ENCODE results near the gene IFNA8.

IFNA8 gene

GRCh38 chr9:21383627-21384026 is 25.3 kb upstream of the IFNA8 start:
- intact Hi-C loops (cut with DNase I; ENCODE audit: low total_unique reads), result no loop called here

DNA sequence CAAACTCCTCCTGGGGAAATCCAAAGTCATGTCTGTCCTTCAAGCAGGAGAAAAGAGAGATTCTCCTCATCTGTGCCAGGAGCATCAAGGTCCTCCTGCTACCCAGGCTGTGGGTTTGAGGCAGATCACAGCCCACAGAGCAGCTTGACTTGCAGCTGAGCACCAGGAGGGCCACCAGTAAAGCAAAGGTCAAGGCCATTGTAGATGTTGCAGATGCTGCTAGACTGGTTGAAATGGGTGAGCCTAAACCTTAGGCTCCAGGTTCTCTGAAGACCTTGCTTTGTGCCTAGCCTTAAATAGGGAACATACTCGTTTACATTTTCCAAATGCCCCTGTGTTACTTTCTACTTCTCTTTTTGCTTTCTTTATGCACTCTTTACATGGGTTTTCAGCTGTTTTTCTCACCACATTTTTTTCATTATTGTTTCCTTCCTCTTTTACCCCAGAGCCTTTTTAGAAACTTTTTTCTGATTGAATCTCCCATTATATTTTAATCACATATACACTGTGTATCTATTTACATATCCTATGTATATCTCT is 23.7 kb upstream of the IFNA8 start, which contains the start of gene IFNA2:
Gene IFNA2 (minus strand): TSS at position 268 of the 540 bp plus-strand sequence. CDS start 69 bp downstream, at position 199.
- TF ChIP-seq, protein P1, sequence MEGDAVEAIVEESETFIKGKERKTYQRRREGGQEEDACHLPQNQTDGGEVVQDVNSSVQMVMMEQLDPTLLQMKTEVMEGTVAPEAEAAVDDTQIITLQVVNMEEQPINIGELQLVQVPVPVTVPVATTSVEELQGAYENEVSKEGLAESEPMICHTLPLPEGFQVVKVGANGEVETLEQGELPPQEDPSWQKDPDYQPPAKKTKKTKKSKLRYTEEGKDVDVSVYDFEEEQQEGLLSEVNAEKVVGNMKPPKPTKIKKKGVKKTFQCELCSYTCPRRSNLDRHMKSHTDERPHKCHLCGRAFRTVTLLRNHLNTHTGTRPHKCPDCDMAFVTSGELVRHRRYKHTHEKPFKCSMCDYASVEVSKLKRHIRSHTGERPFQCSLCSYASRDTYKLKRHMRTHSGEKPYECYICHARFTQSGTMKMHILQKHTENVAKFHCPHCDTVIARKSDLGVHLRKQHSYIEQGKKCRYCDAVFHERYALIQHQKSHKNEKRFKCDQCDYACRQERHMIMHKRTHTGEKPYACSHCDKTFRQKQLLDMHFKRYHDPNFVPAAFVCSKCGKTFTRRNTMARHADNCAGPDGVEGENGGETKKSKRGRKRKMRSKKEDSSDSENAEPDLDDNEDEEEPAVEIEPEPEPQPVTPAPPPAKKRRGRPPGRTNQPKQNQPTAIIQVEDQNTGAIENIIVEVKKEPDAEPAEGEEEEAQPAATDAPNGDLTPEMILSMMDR (IDR thresholded peaks at IDR 0.05), result no peak
- Histone ChIP-seq H3K4me1 (no peaks in the 10 kb centered on the region), H3K4me3 (no peak within 1 kb of the TSS), H3K27ac (no peak within 1 kb of the TSS), H3K27me3 (peaks cover 0 to 23% of the 10 kb centered on the region in 2 donors), H3K9me3 (no peaks in the 10 kb centered on the region), H3K36me3 (no peaks in the 10 kb centered on the region)
- DNase-seq, result no peak
- intact Hi-C loops (cut with DNase I; ENCODE audit: low total_unique reads), result no loop called here

More at GRCh38 chr9:21383627-21384026, 25.3 kb upstream of the IFNA8 start:
- DNase-seq, result no peak
- TF ChIP-seq, protein P1 (IDR thresholded peaks at IDR 0.05), result no peak
- Histone ChIP-seq H3K36me3 (no peaks in the 10 kb centered on the region), H3K27me3 (peaks cover 0 to 26% of the 10 kb centered on the region in 2 donors), H3K4me3 (no peak overlapping the region), H3K27ac (no peak overlapping the region), H3K9me3 (no peaks in the 10 kb centered on the region), H3K4me1 (no peaks in the 10 kb centered on the region)

- Histone ChIP-seq H3K4me1 (peaks cover 0 to 8% (median 7%) of the 10 kb centered on the region in 4 donors), H3K36me3 (no peaks in the 10 kb centered on the region), H3K27ac (no peak overlapping the region), H3K27me3 (peaks cover 0 to 54% of the 10 kb centered on the region in 2 donors), H3K4me3 (no peak overlapping the region), H3K9me3 (no peaks in the 10 kb centered on the region)
- no peak for DNase-seq
- intact Hi-C loops (cut with DNase I; ENCODE audit: low total_unique reads), result loop anchor here (10.0 kb wide), 1 partner anchor 67 kb away; no protein-coding TSS in a partner anchor
- TF ChIP-seq, protein P1 (IDR thresholded peaks at IDR 0.05), result peak in 1 of 2 experiments; percentile 5
Measured at GRCh38 chr9:21392270-21392669, 16.6 kb upstream of the IFNA8 start.

DNA sequence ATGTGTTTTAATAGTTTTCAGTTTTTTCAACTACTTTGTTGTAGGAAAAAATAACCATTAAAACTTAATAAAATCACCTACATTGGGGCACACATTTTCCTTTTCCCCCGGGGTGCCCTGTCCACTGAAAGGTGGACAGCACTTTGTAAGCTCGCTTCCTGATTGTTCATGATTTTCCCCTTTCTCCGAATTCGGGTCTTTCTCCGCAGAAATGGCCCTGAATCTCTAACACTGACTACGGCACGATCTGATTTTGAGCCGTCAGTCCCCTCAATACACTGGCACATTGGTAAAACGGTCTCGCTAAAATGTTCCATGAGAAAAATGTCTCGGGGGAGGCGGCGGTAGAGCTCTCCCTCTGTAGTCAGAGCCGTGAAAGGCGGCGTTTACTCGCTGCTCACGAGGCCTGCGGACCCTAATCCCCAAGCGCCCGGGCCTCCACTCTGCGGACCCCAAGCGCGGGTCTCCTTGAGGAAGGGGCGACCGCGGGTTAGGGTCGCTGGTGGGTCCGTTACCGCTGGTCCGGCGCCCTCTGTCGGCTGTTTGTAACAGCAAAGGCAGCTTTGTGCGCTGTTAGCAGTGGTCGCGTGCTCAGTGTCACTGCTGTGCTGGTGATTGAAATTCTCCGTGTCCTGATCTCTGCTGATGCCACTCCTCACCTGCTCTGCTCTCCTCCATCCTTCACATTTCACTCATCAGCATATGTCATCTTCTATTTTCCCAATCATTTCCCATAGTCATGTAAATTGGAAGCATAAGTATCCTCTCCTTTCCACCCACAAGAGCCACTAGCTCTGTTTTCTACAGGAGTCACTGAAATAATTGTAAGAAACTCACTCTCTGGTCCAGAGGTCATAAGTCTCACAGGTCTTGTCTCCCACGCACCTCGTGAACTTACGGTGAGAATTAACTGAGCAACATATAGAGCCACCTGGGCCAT is 12.9 kb upstream of the IFNA8 start:
- H3K4me3 ChIP-seq, result peak overlapping the region; percentile 37 to 57
- peaks cover 0 to 8% (median 7%) of the 10 kb centered on the region in 4 donors for H3K4me1 ChIP-seq
- no peaks in the 10 kb centered on the region for H3K36me3 ChIP-seq
- intact Hi-C loops (cut with DNase I; ENCODE audit: low total_unique reads), result loop anchor here (10.0 kb wide), 1 partner anchor 71 kb away; no protein-coding TSS in a partner anchor
- no peak overlapping the region for H3K27ac ChIP-seq
- no peaks in the 10 kb centered on the region for H3K9me3 ChIP-seq
- TF ChIP-seq, protein P1 (IDR thresholded peaks at IDR 0.05), result peak; percentile 48 to 68
- peak; percentile 35 to 67 for DNase-seq
- H3K27me3 ChIP-seq, result peaks cover 0 to 59% of the 10 kb centered on the region in 2 donors

DNA sequence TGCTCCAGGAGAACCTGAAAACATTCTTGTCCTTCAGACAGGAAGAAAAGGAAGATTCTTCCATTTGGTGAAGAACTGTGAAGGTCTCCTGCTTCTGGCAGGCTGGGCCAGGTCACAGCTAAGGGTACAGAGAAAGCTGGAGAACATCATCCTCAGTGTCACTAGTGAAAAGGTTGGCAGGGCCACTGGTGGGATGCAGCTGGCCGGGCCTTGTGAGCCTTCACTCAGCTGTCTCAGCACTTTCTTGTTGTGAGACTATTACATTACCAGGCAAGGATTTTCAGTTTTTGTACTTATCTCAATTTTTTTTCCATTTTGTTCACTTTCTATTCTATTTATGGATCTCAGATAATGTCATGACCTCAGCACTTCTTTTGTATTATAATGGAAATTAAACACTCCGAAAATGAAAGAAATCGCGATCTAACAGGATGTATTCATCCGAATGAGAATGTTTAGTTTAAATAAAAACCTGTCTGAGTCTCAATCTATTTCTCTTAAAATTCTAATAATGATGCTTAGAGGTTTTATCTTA is 9.9 kb upstream of the IFNA8 start:
- peaks cover 0 to 24% (median 12%) of the 10 kb centered on the region in 4 donors for H3K4me1 ChIP-seq
- intact Hi-C loops (cut with DNase I; ENCODE audit: low total_unique reads), result loop anchor here (10.0 kb wide), 1 partner anchor 74 kb away; no protein-coding TSS in a partner anchor
- H3K36me3 ChIP-seq, result no peaks in the 10 kb centered on the region
- H3K9me3 ChIP-seq, result no peaks in the 10 kb centered on the region
- no peak overlapping the region for H3K27ac ChIP-seq
- peaks cover 7 to 60% of the 10 kb centered on the region in 2 donors for H3K27me3 ChIP-seq
- no peak overlapping the region for H3K4me3 ChIP-seq
- no peak for DNase-seq
- TF ChIP-seq, protein P1 (IDR thresholded peaks at IDR 0.05), result no peak
